Jurkat, Clone E6-1 (cell line): ENCODE measurements around the gene NAPSA.

Experiments
- DNase-seq: peaks from one replicate; pipeline ENCODE4 v3.0.0-alpha.2; 2011; ENCODE audit warnings: low read depth, low spot score
- H3K4me3 ChIP-seq: 2 replicates; pipeline ENCODE4 v1.5.1; 2011; ENCODE audit warnings: mild to moderate bottlenecking, low read length, control low read depth, moderate library complexity

Gene NAPSA

GRCh38 chr19:50387176-50387867, 21.9 kb upstream of the NAPSA start:
- no peak overlapping the region for H3K4me3 ChIP-seq
- no peak for DNase-seq

GRCh38 chr19:50384685-50385535, 19.5 kb upstream of the NAPSA start:
- no peak for DNase-seq
- peak overlapping the region; percentile 97 for H3K4me3 ChIP-seq

GRCh38 chr19:50383852-50384684, 18.6 kb upstream of the NAPSA start, which contains the start of gene POLD1:
POLD1 (plus strand) TSS chr19:50384347; CDS start chr19:50398852, 14,505 bp downstream.
- peak; percentile 95 for DNase-seq
- peak within 1 kb of the TSS; percentile 97 for H3K4me3 ChIP-seq

DNA sequence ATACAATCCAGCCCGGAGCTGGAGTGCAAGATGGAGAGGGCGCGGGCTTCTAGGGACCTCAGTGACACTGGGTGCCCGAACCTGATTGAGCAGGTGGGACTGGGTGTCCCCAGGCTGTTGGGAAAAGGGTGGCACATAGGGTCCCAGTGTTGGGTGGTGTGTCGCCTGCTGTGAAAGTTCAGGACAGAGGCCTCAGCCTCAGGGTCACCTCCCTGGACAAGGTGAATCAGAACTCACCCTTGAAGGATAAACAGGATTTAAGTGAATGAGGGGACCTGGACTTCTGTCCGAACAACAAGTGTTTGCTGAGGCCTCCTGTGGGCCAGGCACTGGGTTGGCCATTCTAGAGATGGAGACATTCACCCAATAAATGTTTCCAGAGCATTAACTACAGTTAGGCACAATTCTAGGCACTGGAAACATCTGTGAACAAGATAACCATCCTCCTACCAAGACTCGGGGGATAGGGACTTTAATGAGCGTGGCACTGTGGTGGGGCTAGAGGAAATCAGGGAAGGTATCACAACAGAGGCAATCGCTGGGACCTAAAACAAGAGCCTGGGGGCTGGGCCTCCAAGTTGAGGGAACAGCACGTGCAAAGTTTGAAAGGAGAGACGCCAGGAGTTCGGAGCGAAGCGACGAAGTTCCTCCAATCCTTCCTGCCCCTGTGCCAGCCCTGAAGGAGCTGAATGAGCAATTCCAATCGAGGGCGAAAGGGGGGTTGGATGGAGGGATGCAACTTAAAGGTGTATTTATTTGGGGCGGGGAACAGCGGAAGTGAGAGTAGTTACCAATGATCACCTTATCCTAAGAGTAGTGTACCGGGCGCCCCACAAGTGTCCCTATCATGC, 17.8 kb upstream of the NAPSA start:
- H3K4me3 ChIP-seq = peak overlapping the region; percentile 58
- no peak for DNase-seq

GRCh38 chr19:50381881-50382729, 16.7 kb upstream of the NAPSA start:
- no peak for DNase-seq
- H3K4me3 ChIP-seq = no peak overlapping the region

DNA sequence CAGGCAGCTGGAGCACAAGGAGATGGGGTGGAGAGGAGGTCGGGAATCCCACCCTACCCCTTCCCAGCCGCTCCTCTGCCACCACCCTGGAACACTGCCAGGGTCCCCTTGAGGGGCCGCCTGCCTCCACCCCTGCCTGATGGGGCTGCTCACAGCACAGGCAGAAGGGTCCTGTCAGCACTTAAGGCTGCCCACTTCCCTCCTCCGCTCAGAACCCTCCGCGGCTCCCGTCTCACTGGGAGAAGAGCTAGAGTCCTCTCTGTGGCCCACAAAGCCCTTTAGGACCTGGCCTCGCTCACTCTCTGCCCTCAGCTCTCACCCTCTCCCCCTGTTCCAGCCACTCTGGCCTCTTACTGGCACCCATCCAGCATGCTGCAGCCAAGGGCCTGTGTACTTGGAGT, 15.3 kb upstream of the NAPSA start:
- no peak overlapping the region for H3K4me3 ChIP-seq
- no peak for DNase-seq

- no peak overlapping the region for H3K4me3 ChIP-seq
- DNase-seq = no peak
Measured at GRCh38 chr19:50380137-50380536, 14.7 kb upstream of the NAPSA start.

- DNase-seq = no peak
- H3K4me3 ChIP-seq = no peak overlapping the region
Measured at GRCh38 chr19:50379602-50380001, 14.2 kb upstream of the NAPSA start.

DNA sequence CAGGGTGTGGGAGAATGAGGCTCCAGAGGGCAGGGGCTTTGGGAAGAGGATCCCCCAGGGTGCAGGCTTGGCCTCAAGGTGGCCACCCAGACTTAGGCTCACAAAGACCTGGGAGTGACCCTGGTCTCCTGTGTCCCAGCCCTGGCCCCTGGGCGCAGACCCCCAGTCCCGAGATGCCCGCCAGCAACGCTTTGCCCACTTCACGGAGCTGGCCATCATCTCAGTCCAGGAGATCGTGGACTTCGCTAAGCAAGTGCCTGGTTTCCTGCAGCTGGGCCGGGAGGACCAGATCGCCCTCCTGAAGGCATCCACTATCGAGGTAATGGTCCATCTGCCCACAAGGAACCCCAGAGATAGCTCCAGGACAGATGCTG, 13.4 kb upstream of the NAPSA start:
- no peak for DNase-seq
- H3K4me3 ChIP-seq = no peak overlapping the region

DNA sequence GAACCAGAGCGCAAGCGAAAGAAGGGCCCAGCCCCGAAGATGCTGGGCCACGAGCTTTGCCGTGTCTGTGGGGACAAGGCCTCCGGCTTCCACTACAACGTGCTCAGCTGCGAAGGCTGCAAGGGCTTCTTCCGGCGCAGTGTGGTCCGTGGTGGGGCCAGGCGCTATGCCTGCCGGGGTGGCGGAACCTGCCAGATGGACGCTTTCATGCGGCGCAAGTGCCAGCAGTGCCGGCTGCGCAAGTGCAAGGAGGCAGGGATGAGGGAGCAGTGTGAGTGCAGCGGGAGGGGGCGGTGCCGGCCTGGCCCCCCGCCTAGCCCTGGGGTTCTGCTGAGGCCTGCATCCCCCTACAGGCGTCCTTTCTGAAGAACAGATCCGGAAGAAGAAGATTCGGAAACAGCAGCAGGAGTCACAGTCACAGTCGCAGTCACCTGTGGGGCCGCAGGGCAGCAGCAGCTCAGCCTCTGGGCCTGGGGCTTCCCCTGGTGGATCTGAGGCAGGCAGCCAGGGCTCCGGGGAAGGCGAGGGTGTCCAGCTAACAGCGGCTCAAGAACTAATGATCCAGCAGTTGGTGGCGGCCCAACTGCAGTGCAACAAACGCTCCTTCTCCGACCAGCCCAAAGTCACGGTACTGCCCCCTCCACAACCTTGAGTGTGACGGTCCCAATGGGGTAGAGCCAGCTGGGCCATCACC, 12.9 kb upstream of the NAPSA start:
- no peak for DNase-seq
- no peak overlapping the region for H3K4me3 ChIP-seq

GRCh38 chr19:50377517-50377916, 12.1 kb upstream of the NAPSA start:
- no peak for DNase-seq

DNA sequence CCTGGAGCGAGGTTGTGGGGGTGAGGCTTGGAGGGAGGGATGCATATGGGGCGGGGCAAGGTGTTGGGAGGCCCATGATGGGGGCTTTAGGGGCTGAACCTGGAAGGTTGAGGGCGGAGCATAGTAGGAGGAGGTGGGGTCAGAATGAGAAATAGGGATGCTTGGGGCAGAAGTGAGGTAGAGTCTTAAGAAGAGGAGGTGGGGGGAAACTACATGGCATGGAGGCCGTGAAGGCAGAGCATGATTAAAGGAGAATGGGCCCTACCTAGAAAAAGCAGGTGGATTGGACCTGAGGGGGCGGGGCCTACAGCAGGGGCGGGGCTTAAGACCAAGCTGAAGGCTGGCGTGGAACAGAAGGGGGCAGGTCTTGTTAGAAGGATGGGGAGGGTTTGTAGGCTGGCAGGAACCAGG, 11.6 kb upstream of the NAPSA start:
- no peak for DNase-seq
- H3K4me3 ChIP-seq = peak overlapping the region; percentile 37

More at GRCh38 chr19:50377517-50377916, 12.1 kb upstream of the NAPSA start:
- no peak overlapping the region for H3K4me3 ChIP-seq

DNA sequence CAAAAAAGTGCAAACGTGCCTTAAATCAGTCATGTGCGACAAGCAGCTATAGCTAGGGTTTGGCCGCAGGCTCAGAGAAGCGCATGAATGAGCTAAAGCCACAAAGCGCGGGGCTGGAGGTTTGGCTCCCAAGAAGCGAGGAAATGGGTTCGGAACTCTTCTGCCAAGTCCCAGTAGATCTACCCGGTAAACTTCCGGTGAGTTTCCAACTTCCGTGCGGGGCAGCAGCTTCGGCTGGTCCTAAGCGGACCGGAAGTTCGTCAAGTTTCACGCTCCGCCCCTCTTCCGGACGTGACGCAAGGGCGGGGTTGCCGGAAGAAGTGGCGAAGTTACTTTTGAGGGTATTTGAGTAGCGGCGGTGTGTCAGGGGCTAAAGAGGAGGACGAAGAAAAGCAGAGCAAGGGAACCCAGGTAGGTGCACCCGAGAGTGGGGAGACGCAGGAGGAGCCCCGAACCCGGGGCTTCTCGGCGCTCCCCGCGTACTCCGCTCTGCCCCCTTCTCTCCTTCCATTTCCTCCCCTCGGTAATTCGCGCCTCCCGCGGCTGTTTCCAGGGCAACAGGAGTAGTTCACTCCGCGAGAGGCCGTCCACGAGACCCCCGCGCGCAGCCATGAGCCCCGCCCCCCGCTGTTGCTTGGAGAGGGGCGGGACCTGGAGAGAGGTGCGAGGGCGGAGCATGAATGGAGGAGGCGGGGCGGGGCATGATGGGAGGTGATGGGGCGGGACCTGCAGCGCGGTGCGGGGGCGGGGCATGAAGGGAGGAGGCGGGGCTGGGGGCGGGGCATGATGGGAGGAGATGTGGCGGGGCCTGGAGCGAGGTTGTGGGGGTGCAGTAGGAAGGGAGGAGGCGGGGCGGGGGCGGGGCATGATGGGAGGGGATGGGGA, 11.0 kb upstream of the NAPSA start, which contains the start of gene NR1H2:
TSS of gene NR1H2 (plus strand) at position 292 of the 885 bp plus-strand sequence. CDS start 1,149 bp downstream, outside the sequence.
- DNase-seq = peak; percentile 98
- peak within 1 kb of the TSS; percentile 85 for H3K4me3 ChIP-seq

- DNase-seq = no peak
- H3K4me3 ChIP-seq = no peak overlapping the region
Measured at GRCh38 chr19:50371914-50372475, 6.6 kb upstream of the NAPSA start.

GRCh38 chr19:50368649-50369570, 3.5 kb upstream of the NAPSA start:
- peak; percentile 61 for DNase-seq
- peak overlapping the region; percentile 56 for H3K4me3 ChIP-seq
